Cortex of kidney (tissue), 1 donor: ENCODE results near the gene FGF21.

ENCODE experiments used
- DNase-seq: peaks from one replicate; lab custom pipeline; 2025; lab: John Stamatoyannopoulos, UW

FGF21 gene

GRCh38 chr19:48728911-48729664 lies 26.2 kb upstream of the FGF21 start:
- DNase-seq, result no peak

- DNase-seq, result no peak
These were observed 23.9 kb upstream of the FGF21 start for GRCh38 chr19:48731452-48731851.

GRCh38 chr19:48734625-48735024 lies 20.7 kb upstream of the FGF21 start:
- no peak for DNase-seq

- no peak for DNase-seq
These were observed 20.2 kb upstream of the FGF21 start for GRCh38 chr19:48735031-48735615.

DNA sequence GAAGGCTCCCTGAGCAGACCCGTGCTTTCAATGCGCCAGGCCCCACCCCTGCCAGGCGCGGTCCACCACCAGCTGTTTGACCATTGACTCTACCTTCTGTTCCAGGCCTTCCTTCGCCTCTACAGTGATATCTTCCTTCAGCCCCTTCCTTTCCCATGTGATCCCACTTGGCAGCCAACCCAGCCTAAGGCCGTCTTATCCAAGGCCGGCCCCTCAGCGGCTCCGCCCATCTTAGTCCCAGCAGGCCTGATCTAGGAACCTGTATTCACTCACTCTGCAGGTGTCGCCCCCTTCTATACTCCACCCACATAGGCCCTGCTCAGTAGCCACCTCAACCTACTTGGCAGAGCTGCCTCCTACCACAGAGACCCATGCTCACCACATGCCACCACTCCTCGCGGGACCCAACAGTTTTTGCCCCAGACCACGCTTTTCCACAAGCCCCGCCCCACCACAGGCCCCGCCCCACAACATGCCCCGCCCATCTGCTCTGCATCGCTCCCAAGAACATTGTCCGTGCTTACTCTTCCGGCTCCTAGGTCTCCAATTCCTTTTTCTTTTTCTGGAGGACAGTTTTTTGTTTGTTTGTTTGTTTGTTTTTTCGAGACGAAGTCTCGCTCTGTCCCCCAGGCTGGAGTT lies 17.8 kb upstream of the FGF21 start:
- no peak for DNase-seq

- DNase-seq, result peak; percentile 74
These were observed 16.5 kb upstream of the FGF21 start for GRCh38 chr19:48738557-48739403.

GRCh38 chr19:48739404-48740163 lies 15.7 kb upstream of the FGF21 start:
- DNase-seq, result no peak

- DNase-seq, result no peak
These were observed 15.0 kb upstream of the FGF21 start, which contains the start of gene RASIP1 for GRCh38 chr19:48740164-48740972. Gene RASIP1 (minus strand): TSS chr19:48740610. CDS start chr19:48740282, 328 bp downstream.

DNA sequence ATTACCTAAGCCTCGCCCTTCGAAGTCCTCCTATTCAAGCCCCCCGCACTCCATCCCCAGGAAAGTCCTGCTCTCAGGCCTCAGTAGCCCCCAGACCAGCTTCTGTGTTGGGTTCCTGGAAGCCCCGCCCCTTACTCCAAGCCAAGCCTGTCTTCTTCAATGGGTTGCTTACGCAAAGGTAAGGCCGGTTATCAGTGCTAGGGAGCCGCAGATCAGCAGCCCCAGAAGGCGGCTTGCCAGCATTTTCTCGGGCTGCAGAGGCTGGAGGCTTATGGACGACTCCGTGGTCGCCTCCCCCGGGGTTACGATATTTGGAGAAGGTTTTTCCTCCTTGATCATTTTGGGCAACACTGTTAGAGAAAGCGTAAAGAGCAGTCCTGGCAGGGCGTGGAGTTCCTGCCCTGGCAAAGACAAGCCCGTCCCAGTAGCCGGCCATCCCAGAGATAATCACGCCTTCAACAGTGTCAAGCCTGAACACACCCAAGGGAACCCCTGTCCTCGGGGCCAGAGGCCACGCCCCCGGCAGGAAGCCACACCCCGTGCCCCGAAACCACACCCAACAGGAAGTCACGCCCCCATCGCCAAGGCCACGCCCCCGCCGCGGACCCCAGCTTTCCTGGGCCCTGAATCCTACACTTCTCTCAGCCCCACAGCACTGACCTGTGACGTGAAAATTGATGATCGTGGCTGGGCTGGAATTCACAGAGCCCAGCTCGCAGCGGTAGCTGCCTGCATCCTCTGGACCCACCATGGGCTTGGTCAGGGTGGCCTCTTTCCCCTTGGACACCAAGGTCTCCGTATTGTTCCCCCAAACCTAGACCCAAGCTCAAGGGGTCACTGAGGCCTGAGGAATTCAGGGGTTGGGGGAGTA lies 14.0 kb upstream of the FGF21 start:
- no peak for DNase-seq

- no peak for DNase-seq
These were observed 13.2 kb upstream of the FGF21 start for GRCh38 chr19:48742096-48742495.

GRCh38 chr19:48745208-48745995 lies 9.9 kb upstream of the FGF21 start:
- no peak for DNase-seq

DNA sequence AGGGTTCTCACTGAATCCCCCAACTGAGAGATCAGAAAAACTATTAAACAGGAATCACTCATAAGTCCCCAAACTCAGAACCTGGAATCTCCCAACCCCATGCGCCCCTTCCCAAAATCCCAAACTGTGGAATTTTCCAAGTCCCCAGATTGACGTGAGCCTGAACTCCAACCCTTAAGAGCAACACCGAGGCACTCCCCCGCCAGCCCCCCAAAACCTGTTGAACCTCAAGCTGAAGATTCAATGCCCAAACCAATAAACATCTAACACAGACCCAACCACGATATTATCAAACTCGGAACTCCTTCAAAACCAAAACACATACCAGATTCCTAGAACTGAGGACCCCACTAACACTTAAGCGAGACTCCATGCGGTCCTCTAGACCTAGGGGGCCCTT lies 9.2 kb upstream of the FGF21 start:
- DNase-seq, result no peak

- no peak for DNase-seq
These were observed 8.4 kb upstream of the FGF21 start, which contains the start of gene IZUMO1 for GRCh38 chr19:48746738-48747575. Gene IZUMO1 (minus strand): TSS chr19:48746909. CDS start chr19:48745859, 1,050 bp downstream.

- DNase-seq, result no peak
These were observed 5.6 kb upstream of the FGF21 start for GRCh38 chr19:48749571-48750198.

DNA sequence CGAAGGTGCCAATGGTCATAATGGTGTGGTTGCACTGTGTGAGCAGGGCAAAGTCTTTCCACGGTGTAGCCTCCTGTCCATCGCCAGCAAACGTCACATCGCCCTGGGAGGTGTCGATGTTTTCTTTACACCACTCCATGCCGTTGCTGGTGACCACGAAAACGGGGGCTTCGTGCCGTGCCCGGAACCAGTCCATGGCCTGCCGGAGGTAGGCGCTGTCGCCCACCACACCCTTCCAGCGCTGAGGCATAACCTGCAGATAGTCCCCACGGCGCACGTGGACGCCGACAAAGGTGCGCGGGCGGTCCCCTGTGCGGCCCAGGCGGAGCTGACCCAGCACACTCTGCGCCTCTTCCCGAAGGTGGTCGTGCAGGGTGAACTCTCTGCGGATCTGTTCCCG lies 5.0 kb upstream of the FGF21 start:
- DNase-seq, result no peak

DNA sequence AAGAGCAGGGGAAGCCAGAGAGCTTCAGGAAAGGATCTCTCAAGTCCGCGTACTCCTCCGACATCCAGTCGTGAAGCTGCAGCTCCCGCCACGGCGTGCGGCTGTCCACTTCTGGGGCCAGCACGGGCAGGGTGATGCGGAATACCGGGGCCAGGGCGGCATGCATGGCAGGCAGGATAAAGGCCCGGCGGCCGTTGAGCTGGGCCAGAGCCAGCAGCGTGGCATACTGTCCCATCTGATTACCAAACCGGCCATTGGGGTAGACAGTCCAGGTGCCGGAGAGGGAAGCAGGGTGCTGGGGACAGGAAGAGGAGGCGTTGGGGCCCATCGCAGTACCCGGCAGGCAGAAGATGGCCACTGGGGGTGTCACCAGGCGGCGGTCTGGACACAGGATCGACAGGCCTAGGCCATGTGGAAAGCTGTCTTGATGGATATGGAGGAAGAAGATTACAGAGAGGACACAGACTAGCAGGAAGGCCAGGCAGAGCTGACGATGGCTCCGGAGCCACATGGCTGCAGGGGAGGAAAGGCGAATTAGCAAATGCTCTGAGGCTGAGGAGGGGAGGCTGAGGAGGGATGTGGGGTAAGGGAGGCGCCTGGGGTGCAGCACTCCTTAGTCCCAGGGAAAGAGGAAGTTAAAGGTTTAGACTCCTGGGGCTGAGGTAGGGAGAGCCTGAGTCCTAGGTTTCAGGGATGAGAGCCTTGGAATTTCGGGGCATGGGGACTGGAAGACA lies 4.4 kb upstream of the FGF21 start:
- DNase-seq, result no peak
